ENCODE data around the gene F7.

- TF ChIP-seq POLR2AphosphoS5 (IDR thresholded peaks at IDR 0.05), result no peak
- no peak for TF ChIP-seq CTCF (IDR thresholded peaks at IDR 0.05)
- no peak for TF ChIP-seq POLR2A (IDR thresholded peaks at IDR 0.05)
- no peak for TF ChIP-seq EP300 (IDR thresholded peaks at IDR 0.05)
These were observed 30.7 kb upstream of the F7 start for GRCh38 chr13:113074876-113075275.

Measured in sigmoid colon (tissue), 4 donors.